IMR-90 (cell line): ENCODE results near the gene TENM4. TPM values are rescaled to one million over a fixed set of nuclear protein-coding genes. Genes with fewer than 3 reads are reported as not detected.

ENCODE experiments used
- ATAC-seq: fragments of 200-7000 bp; cut with Tn5 transposase; 2 replicates; pipeline ENCODE4 v1.9.1; 2020; ENCODE audit warnings: low read depth, mild to moderate bottlenecking, moderate library complexity
- BruUV-seq: library from RNA; stranded (reverse); fragments of 400-500 nt; replicated peaks from 2 replicates; lab custom pipeline; 2021; lab: Mats Ljungman, UMichigan
- CTCF ChIA-PET: fragments of 300-600 bp; formaldehyde crosslinking; extraction: SDS; loops from one replicate; lab custom pipeline; 2021; ENCODE audit warnings: antibody characterized with exemption; lab: Yijun Ruan, JAX
- POLR2A ChIA-PET: fragments of 300-600 bp; sonication (Branson Sonifier 250); formaldehyde crosslinking; loops from one replicate; lab custom pipeline; 2022; ENCODE audit warnings: antibody characterized with exemption; ENCODE audit not compliant: unreplicated experiment; lab: Charles Lee
- DNase-seq: peaks from one replicate; pipeline ENCODE4 v3.0.0; 2013
- H2AFZ ChIP-seq: replicated peaks from 2 replicates; pipeline ENCODE3; 2013; ENCODE audit warnings: low read length, mild to moderate bottlenecking; ENCODE audit not compliant: poor library complexity
- H2AK5ac ChIP-seq: 2 replicates; pipeline ENCODE4 v1.6.1; 2013; ENCODE audit warnings: low read depth, low read length, inconsistent platforms
- H2AK9ac ChIP-seq: replicated peaks from 2 replicates; pipeline ENCODE3; 2013; ENCODE audit warnings: mild to moderate bottlenecking, low read depth, low read length, moderate library complexity; ENCODE audit not compliant: poor library complexity
- H2BK120ac ChIP-seq: 2 replicates; pipeline ENCODE4 v1.6.1; 2013; ENCODE audit warnings: low read depth, low read length, inconsistent platforms
- H2BK15ac ChIP-seq: 3 replicates; pipeline ENCODE4 v1.6.1; 2013; ENCODE audit warnings: low read depth, low read length, inconsistent platforms
- H2BK20ac ChIP-seq: 2 replicates; pipeline ENCODE4 v1.6.1; 2013; ENCODE audit warnings: low read depth, mild to moderate bottlenecking, inconsistent platforms, low read length, moderate library complexity
- H2BK5ac ChIP-seq: 2 replicates; pipeline ENCODE4 v1.6.1; 2013; ENCODE audit warnings: mild to moderate bottlenecking, low read depth, low read length, inconsistent platforms; ENCODE audit not compliant: poor library complexity, severe bottlenecking
- H3K14ac ChIP-seq: replicated peaks from 2 replicates; pipeline ENCODE4 v1.6.1; 2013; ENCODE audit warnings: low read depth, low read length, inconsistent platforms
- H3K18ac ChIP-seq: 2 replicates; pipeline ENCODE4 v1.6.1; 2013; ENCODE audit warnings: low read depth, low read length, control low read depth
- H3K23ac ChIP-seq: 2 replicates; pipeline ENCODE4 v1.6.1; 2013; ENCODE audit warnings: low read depth, low read length, inconsistent platforms
- H3K27ac ChIP-seq: 2 replicates; pipeline ENCODE4 v1.5.1; 2013; ENCODE audit warnings: mild to moderate bottlenecking, control low read depth, low read length; ENCODE audit not compliant: insufficient read depth
- H3K27me3 ChIP-seq: 2 replicates; pipeline ENCODE4 v1.6.1; 2013; ENCODE audit warnings: low read length; ENCODE audit not compliant: control insufficient read depth, insufficient read depth
- H3K36me3 ChIP-seq: 2 replicates; pipeline ENCODE4 v1.6.1; 2013; ENCODE audit warnings: low read length, mixed read lengths; ENCODE audit not compliant: control insufficient read depth, insufficient read depth
- H3K4ac ChIP-seq: 2 replicates; pipeline ENCODE4 v1.6.1; 2013; ENCODE audit warnings: low read depth, low read length, inconsistent platforms
- H3K4me1 ChIP-seq: 2 replicates; pipeline ENCODE4 v1.6.1; 2013; ENCODE audit warnings: low read length, mixed read lengths; ENCODE audit not compliant: control insufficient read depth, insufficient read depth
- H3K4me2 ChIP-seq: 2 replicates; pipeline ENCODE4 v1.6.1; 2013; ENCODE audit warnings: low read depth, mild to moderate bottlenecking, control low read depth, low read length, moderate library complexity
- H3K4me3 ChIP-seq: 2 replicates; pipeline ENCODE4 v1.5.1; 2013; ENCODE audit warnings: low read depth, mild to moderate bottlenecking, control low read depth, low read length, moderate library complexity; ENCODE audit not compliant: insufficient read depth
- H3K56ac ChIP-seq: 2 replicates; pipeline ENCODE4 v1.6.1; 2013; ENCODE audit warnings: low read length, inconsistent platforms; ENCODE audit not compliant: insufficient read depth; ENCODE audit errors: extremely low read depth
- H3K79me1 ChIP-seq, 2 experiments: 2 replicates each; pipeline ENCODE4 v1.6.1; 2013; ENCODE audit warnings: low read length in 2 of 2, inconsistent platforms in 1 of 2, low read depth in 1 of 2
- H3K9ac ChIP-seq: 2 replicates; pipeline ENCODE4 v1.6.1; 2013; ENCODE audit warnings: low read depth, low read length, control low read depth
- H3K9me1 ChIP-seq: 2 replicates; pipeline ENCODE4 v1.6.1; 2013; ENCODE audit warnings: low read length, inconsistent platforms; ENCODE audit not compliant: insufficient read depth
- H3K9me3 ChIP-seq: 2 replicates; pipeline ENCODE4 v1.6.1; 2013; ENCODE audit warnings: low read length; ENCODE audit not compliant: control insufficient read depth, insufficient read depth
- H4K20me1 ChIP-seq: 2 replicates; pipeline ENCODE4 v1.6.1; 2013; ENCODE audit warnings: low read length, inconsistent platforms; ENCODE audit not compliant: insufficient read depth
- H4K5ac ChIP-seq: 2 replicates; pipeline ENCODE4 v1.6.1; 2013; ENCODE audit warnings: mild to moderate bottlenecking, low read depth, low read length, control low read depth
- H4K8ac ChIP-seq, 2 experiments: 2 replicates each; pipeline ENCODE4 v1.6.1; 2013; ENCODE audit warnings: low read depth in 2 of 2, low read length in 2 of 2, control low read depth in 1 of 2, inconsistent platforms in 1 of 2
- H4K91ac ChIP-seq: 2 replicates; pipeline ENCODE4 v1.6.1; 2013; ENCODE audit warnings: low read depth, low read length, inconsistent platforms; ENCODE audit not compliant: insufficient read depth
- CHD1 ChIP-seq: IDR thresholded peaks from 2 replicates; pipeline ENCODE4 v1.6.1; 2012; ENCODE audit warnings: low read depth, low read length, improper control_type of control experiment
- WGBS, 2 experiments: methylation state at CpG; one replicate each; pipeline versions ENCODE4 v1.1.5 to v1.1.7; 2013; ENCODE audit warnings: missing lambda C conversion rate in 2 of 2; ENCODE audit not compliant: insufficient read length in 1 of 2; ENCODE audit errors: extremely low coverage in 2 of 2; 5-methylcytosine and 5-hydroxymethylcytosine counted together
- dilution Hi-C: fragments of 300-500 bp; cut with HindIII; formaldehyde crosslinking; loops from one replicate; pipeline ENCODE4 v1.14.3; 2018; ENCODE audit warnings: low sequenced_read_pairs; ENCODE audit not compliant: unreplicated experiment
- in situ Hi-C: fragments of 300-500 bp; cut with MboI; formaldehyde crosslinking; loops from 3 replicates; pipeline ENCODE4 v1.14.3; 2019; ENCODE audit warnings: low sequenced_read_pairs, inconsistent platforms, mixed read lengths
- intact Hi-C: fragments of 100-400 bp; cut with micrococcal nuclease; formaldehyde crosslinking; loops from 2 replicates; pipeline ENCODE4 v1.10.0; 2022
- polyA plus RNA-seq, 3 experiments: library from polyadenylated mRNA; depleted of rRNA; stranded (reverse); fragments of >200 nt; gene quantifications; 2 replicates each; pipeline ENCODE4 v1.2.3, GENCODE V29; 2012; ENCODE audit warnings: low replicate concordance in 1 of 3
- total RNA-seq: library from RNA; depleted of rRNA; stranded (reverse); fragments of >200 nt; gene quantifications from 2 replicates; pipeline ENCODE4 v1.2.3, GENCODE V29; 2012

Gene TENM4
- total and polyA plus RNA-seq, 2 of the 4 experiments (the other 2 are of a cell fraction) = 7.4 to 9.0 TPM

- no TSS peak for BruUV-seq
- Histone ChIP-seq H2BK20ac (no peak overlapping the region), H3K4me1 (0 out of 2 replicates have a peak, but pooled peaks cover 1% of the 10 kb centered on the region), H3K9me3 (no peaks in the 10 kb centered on the region), H3K79me1 (no peaks in the 10 kb centered on the region), H3K4ac (no peak overlapping the region), H4K91ac (no peak overlapping the region), H3K56ac (no peak overlapping the region), H3K27me3 (peaks cover 5% of the 10 kb centered on the region; the same call in 1 of the 2 replicates), H3K4me2 (no peak overlapping the region), H3K36me3 (no peaks in the 10 kb centered on the region), H3K14ac (no peak overlapping the region), H4K8ac (no peak overlapping the region), H2BK5ac (no peak overlapping the region), H3K18ac (no peak overlapping the region), H4K20me1 (no peaks in the 10 kb centered on the region), H3K9me1 (no peaks in the 10 kb centered on the region; the same call in 1 of the 2 replicates), H3K4me3 (no peak overlapping the region), H3K9ac (no peak overlapping the region), H2AFZ (no peak overlapping the region), H2BK120ac (no peak overlapping the region), H2AK5ac (no peak overlapping the region), H3K23ac (no peak overlapping the region), H4K5ac (no peak overlapping the region), H2AK9ac (no peak overlapping the region), H2BK15ac (no peak overlapping the region), H3K27ac (no peak overlapping the region)
- ChIA-PET POLR2A (no interaction called here), CTCF (no interaction called here)
- WGBS, 2 experiments = no CpG with 5 or more reads among the region's 3 CpGs
- DNase-seq = no peak
- no peak for ATAC-seq
- no peak for TF ChIP-seq CHD1
- dilution Hi-C loops = no loop called here
- in situ Hi-C loops = no loop called here
- intact Hi-C loops = no loop called here
These were observed 415.7 kb downstream of the TENM4 start for GRCh38 chr11:79025097-79025496.
